ENCODE measurements around the gene BCL11B. TPM values are rescaled to one million over a fixed set of nuclear protein-coding genes. Genes with fewer than 3 reads are reported as not detected.

The BCL11B gene
- total and polyA plus RNA-seq, 9 of the 15 experiments (the other 6 are each of a cell fraction or from before 2014, with no cell fraction given) = 0.09 TPM; not detected in 8

DNA sequence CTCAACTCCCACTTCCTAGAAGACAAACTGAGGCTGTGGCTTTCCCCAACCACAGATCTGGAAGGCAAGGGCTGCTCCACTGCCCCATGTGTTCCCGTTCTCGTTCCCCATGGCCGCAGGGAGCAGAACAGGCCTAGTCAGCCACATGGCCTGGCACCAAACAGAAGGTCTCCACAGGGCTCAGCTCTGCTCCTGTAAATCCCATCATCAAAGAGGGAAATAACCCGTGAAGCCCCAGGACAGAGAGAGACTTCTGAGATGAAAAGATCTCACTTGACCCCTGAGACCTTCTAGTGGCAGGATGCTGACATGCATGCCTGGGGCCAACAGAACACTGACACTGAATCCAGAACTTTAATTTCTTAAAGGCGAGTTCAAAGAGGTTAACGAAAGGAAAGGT is 68.9 kb downstream of the BCL11B start:
- ChIA-PET POLR2A (no interaction called here), CTCF (ENCODE audit: low intra/inter-chr PET ratio) (no interaction called here)
- TF ChIP-seq ATF1 (CRISPR knock-in tag; IDR thresholded peaks at IDR 0.05) (no peak), ATF1 (tag; IDR thresholded peaks at IDR 0.05) (no peak), ZKSCAN8 (CRISPR knock-in tag; IDR thresholded peaks at IDR 0.05) (no peak)
- Histone ChIP-seq H3K79me2 (ENCODE audit: control insufficient read depth, insufficient read depth, low read length) (no peaks in the 10 kb centered on the region), H3K9me1 (ENCODE audit: control insufficient read depth, insufficient read depth, low read length) (no peaks in the 10 kb centered on the region), H4K20me1 (replicated peaks; ENCODE audit: control insufficient read depth, insufficient read depth, low read length) (no peaks in the 10 kb centered on the region; the same call in 1 of the 2 replicates), H3K36me3 (ENCODE audit: control insufficient read depth, insufficient read depth, low read length) (no peaks in the 10 kb centered on the region), H2AFZ (ENCODE audit: low read depth, low read length) (no peak overlapping the region), H3K4me3 (no peak overlapping the region), H3K27me3 (ENCODE audit: control insufficient read depth in 2 of 2, insufficient read depth in 2 of 2, low read length in 2 of 2) (peaks cover 0 to 7% of the 10 kb centered on the region in 2 experiments; a peak in 2 of 5 replicates), H3K4me1 (replicated peaks in 1 of 2; ENCODE audit: control insufficient read depth in 2 of 2, insufficient read depth in 2 of 2, low read length in 2 of 2) (no peaks in the 10 kb centered on the region), H3K27ac (ENCODE audit: extremely low read depth, low read depth, low read length) (no peak overlapping the region), H3K4me2 (ENCODE audit: insufficient read depth, low read length) (no peak overlapping the region), H3K9ac (ENCODE audit: insufficient read depth in 1 of 2, low read depth in 2 of 2, low read length in 2 of 2) (no peak overlapping the region), H3K9me3 (replicated peaks; ENCODE audit: control insufficient read depth, insufficient read depth, low read depth, low read length) (no peaks in the 10 kb centered on the region)
- in situ Hi-C loops (cut with MboI) (no loop called here), intact Hi-C loops (cut with micrococcal nuclease) (no loop called here)
- no TSS peak for BruUV-seq (replicated peaks)
- FAIRE-seq (no peak), ATAC-seq (no peak), DNase-seq (ENCODE audit: extremely low read depth in 1 of 4, low spot score in 3 of 4) (no peak)
- WGBS (ENCODE audit: insufficient coverage, low coverage, missing lambda C conversion rate) = 0% methylated on average over 1 of the region's 6 CpGs

DNA sequence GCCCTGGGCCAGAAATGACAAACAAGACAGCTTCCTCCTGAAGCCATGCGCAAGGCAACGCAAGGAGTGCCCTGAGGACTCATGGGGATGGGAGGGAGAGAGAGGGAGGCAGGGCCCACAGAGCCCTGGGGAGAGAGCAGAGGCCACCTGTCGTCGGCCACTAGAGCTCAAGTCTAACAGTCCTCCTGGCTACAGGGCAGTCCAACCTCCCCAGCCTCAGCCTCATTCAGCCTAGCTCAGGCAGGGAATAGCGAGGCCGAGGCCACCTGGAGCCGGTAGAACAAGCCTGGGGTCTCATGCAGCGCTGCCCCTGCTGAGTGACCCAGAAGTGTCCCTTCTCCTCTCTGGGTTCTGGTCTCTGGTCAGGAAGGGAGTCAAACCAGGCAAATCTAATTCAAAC is 69.5 kb downstream of the BCL11B start:
- in situ Hi-C loops (cut with MboI) = no loop called here
- ChIA-PET CTCF (ENCODE audit: low intra/inter-chr PET ratio) (no interaction called here), POLR2A (no interaction called here)
- Histone ChIP-seq H3K9me1 (ENCODE audit: control insufficient read depth, insufficient read depth, low read length) (no peaks in the 10 kb centered on the region), H2AFZ (ENCODE audit: low read depth, low read length) (no peak overlapping the region), H3K4me1 (replicated peaks in 1 of 2; ENCODE audit: control insufficient read depth in 2 of 2, insufficient read depth in 2 of 2, low read length in 2 of 2) (no peaks in the 10 kb centered on the region), H3K9ac (ENCODE audit: insufficient read depth in 1 of 2, low read depth in 2 of 2, low read length in 2 of 2) (no peak overlapping the region), H3K27me3 (ENCODE audit: control insufficient read depth in 2 of 2, insufficient read depth in 2 of 2, low read length in 2 of 2) (peaks cover 0 to 11% of the 10 kb centered on the region in 2 experiments; a peak in 2 of 5 replicates), H3K36me3 (ENCODE audit: control insufficient read depth, insufficient read depth, low read length) (no peaks in the 10 kb centered on the region), H3K4me2 (ENCODE audit: insufficient read depth, low read length) (no peak overlapping the region), H3K4me3 (no peak overlapping the region), H4K20me1 (replicated peaks; ENCODE audit: control insufficient read depth, insufficient read depth, low read length) (no peaks in the 10 kb centered on the region; the same call in 1 of the 2 replicates), H3K9me3 (replicated peaks; ENCODE audit: control insufficient read depth, insufficient read depth, low read depth, low read length) (no peaks in the 10 kb centered on the region), H3K79me2 (ENCODE audit: control insufficient read depth, insufficient read depth, low read length) (no peaks in the 10 kb centered on the region), H3K27ac (ENCODE audit: extremely low read depth, low read depth, low read length) (no peak overlapping the region)
- intact Hi-C loops (cut with micrococcal nuclease) = no loop called here
- WGBS (ENCODE audit: insufficient coverage, low coverage, missing lambda C conversion rate) = 2% methylated on average over 6 of the region's 8 CpGs
- TF ChIP-seq NCOA2 (IDR thresholded peaks at IDR 0.05; ENCODE audit: partially characterized antibody in 2 of 2) (no peak), NFE2L1 (tag; IDR thresholded peaks at IDR 0.05; ENCODE audit: borderline replicate concordance, low read depth) (no peak), ZBED1 (IDR thresholded peaks at IDR 0.05) (no peak), YBX1 (IDR thresholded peaks at IDR 0.05) (no peak), EZH2 (IDR thresholded peaks at IDR 0.05; ENCODE audit: borderline replicate concordance, low read depth, low read length) (no peak), RHOXF2B (CRISPR knock-in tag; conservative IDR thresholded peaks at IDR 0.05) (no peak), ZNF57 (CRISPR knock-in tag; IDR thresholded peaks at IDR 0.05) (no peak)
- TF ChIP-seq, protein P1, sequence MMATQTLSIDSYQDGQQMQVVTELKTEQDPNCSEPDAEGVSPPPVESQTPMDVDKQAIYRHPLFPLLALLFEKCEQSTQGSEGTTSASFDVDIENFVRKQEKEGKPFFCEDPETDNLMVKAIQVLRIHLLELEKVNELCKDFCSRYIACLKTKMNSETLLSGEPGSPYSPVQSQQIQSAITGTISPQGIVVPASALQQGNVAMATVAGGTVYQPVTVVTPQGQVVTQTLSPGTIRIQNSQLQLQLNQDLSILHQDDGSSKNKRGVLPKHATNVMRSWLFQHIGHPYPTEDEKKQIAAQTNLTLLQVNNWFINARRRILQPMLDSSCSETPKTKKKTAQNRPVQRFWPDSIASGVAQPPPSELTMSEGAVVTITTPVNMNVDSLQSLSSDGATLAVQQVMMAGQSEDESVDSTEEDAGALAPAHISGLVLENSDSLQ (IDR thresholded peaks at IDR 0.05) = no peak
- FAIRE-seq (no peak), DNase-seq (ENCODE audit: extremely low read depth in 1 of 4, low spot score in 3 of 4) (no peak), ATAC-seq (no peak)
- BruUV-seq (replicated peaks) = no TSS peak
